Stimulated activated naive B cell treated with anti-CD40 and anti-IgM and Interleukin-4, amounts not matched to agents 10 μg/mL and 1 μg/mL and 100 μg/mL, for 72 hours (primary cell): Measurements from ENCODE around the gene PRR23C.
"Not testable (repeated sequence)": the region's sequence is repeated elsewhere in the genome, so short reads cannot be mapped to it uniquely, and the experiment has no call there.

Source experiments
- ATAC-seq, 2 donors: fragments of 150-1000 bp; cut with Tn5 transposase; replicated peaks; 2 replicates each; pipeline ENCODE4 v1.10.0; 2021; ENCODE audit warnings: moderate library complexity in 1 of 2
- DNase-seq: peaks from one replicate; pipeline ENCODE4 v3.0.0; 2021
- H3K27ac Mint-ChIP-seq: one replicate; pipeline ENCODE4 v1.8.0; 2022; ENCODE audit warnings: mild to moderate bottlenecking, mixed read lengths
- H3K27me3 Mint-ChIP-seq, 2 donors: one replicate each; pipeline ENCODE4 v1.8.0; 2022; ENCODE audit warnings: mixed read lengths in 2 of 2
- H3K36me3 Mint-ChIP-seq, 2 donors: one replicate each; pipeline ENCODE4 v1.8.0; 2022; ENCODE audit warnings: mixed read lengths in 2 of 2, mild to moderate bottlenecking in 1 of 2
- H3K4me1 Mint-ChIP-seq, 2 donors: one replicate each; pipeline ENCODE4 v1.8.0; 2022; ENCODE audit warnings: mixed read lengths in 2 of 2, mild to moderate bottlenecking in 1 of 2
- H3K4me3 Mint-ChIP-seq, 2 donors: one replicate each; pipeline ENCODE4 v1.8.0; 2022; ENCODE audit warnings: mild to moderate bottlenecking in 2 of 2, mixed read lengths in 2 of 2, moderate library complexity in 1 of 2
- H3K9me3 Mint-ChIP-seq, 2 donors: one replicate each; pipeline ENCODE4 v1.8.0; 2022; ENCODE audit warnings: mixed read lengths in 2 of 2, mild to moderate bottlenecking in 1 of 2

PRR23C gene

GRCh38 chr3:139044366-139045210, at the start of gene PRR23C:
Gene PRR23C (minus strand): TSS chr3:139044892. CDS start chr3:139044620, 272 bp downstream.
- Mint-ChIP-seq H3K27me3 (peaks cover 0 to 4% of the 10 kb centered on the region in 2 donors), H3K4me1 (no peaks in the 10 kb centered on the region), H3K4me3 (no peak within 1 kb of the TSS), H3K9me3 (peaks cover 0 to 11% of the 10 kb centered on the region in 2 donors), H3K36me3 (no peaks in the 10 kb centered on the region), H3K27ac (no peak within 1 kb of the TSS)
- DNase-seq: no peak
- no peak for ATAC-seq

- H3K27ac Mint-ChIP-seq: no peak overlapping the region
- H3K27me3 Mint-ChIP-seq: peaks cover 13 to 19% of the 10 kb centered on the region in 2 donors
- no peaks in the 10 kb centered on the region for H3K4me1 Mint-ChIP-seq
- H3K36me3 Mint-ChIP-seq: no peaks in the 10 kb centered on the region
- ATAC-seq (no peak), DNase-seq (no peak)
- peaks cover 9 to 14% of the 10 kb centered on the region in 2 donors for H3K9me3 Mint-ChIP-seq
- no peak overlapping the region for H3K4me3 Mint-ChIP-seq
These were observed 49.1 kb upstream of the PRR23C start for GRCh38 chr3:139093840-139094239.

DNA sequence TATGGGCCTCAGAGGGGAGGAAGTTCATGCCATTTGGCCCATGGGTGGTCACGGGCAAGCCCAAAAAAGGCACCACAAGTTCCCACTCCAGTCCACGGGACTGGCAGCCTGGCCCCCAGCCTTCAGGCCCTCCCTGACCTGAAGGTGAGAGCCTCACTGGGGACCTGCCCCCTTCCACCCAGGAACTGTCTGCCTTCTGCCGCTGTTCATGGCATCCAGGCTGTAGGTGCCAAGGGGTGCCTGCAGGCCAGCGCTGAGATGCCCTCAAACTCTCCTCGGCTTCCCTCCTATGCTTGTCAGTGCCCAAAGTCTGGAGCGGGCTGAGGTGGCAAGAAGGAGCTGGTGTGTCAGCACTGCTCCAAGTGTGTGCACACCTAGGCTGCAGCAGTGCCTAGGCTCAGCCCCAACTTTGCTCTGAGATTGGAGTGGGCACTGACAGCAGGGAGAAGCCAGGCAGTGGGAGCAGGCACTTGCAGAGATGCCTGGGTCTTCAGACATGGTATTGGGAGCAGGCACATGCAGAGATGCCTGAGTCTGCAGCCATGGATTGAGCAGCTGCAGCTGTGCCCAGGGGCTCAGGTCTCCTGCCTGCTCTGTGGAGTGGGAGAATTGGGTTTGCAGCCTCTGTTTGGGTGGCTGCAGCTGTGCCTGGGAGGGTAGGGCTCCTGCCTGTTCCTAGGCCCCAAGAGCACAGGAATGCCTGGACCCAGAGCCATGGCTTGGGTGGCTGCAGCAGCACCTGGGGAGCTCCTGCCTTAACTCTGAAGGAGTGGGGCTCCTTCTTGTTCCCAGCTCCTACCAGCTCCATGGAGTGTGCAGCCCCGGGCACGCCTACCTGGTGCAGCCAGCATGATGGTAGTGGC, 44.0 kb upstream of the PRR23C start:
- H3K27me3 Mint-ChIP-seq: peaks cover 5 to 8% of the 10 kb centered on the region in 2 donors
- H3K36me3 Mint-ChIP-seq: no peaks in the 10 kb centered on the region
- ATAC-seq (no peak), DNase-seq (no peak)
- H3K27ac Mint-ChIP-seq: no peak overlapping the region
- H3K4me1 Mint-ChIP-seq: no peaks in the 10 kb centered on the region
- H3K4me3 Mint-ChIP-seq: no peak overlapping the region
- H3K9me3 Mint-ChIP-seq: peaks cover 5 to 6% of the 10 kb centered on the region in 2 donors

GRCh38 chr3:139087621-139088020, 42.9 kb upstream of the PRR23C start:
- H3K4me3 Mint-ChIP-seq: no peak overlapping the region
- peaks cover 7% of the 10 kb centered on the region in 2 donors for H3K9me3 Mint-ChIP-seq
- no peaks in the 10 kb centered on the region for H3K36me3 Mint-ChIP-seq
- no peaks in the 10 kb centered on the region for H3K4me1 Mint-ChIP-seq
- ATAC-seq (no peak), DNase-seq (no peak)
- H3K27ac Mint-ChIP-seq: no peak overlapping the region
- H3K27me3 Mint-ChIP-seq: peaks cover 4 to 5% of the 10 kb centered on the region in 2 donors

DNA sequence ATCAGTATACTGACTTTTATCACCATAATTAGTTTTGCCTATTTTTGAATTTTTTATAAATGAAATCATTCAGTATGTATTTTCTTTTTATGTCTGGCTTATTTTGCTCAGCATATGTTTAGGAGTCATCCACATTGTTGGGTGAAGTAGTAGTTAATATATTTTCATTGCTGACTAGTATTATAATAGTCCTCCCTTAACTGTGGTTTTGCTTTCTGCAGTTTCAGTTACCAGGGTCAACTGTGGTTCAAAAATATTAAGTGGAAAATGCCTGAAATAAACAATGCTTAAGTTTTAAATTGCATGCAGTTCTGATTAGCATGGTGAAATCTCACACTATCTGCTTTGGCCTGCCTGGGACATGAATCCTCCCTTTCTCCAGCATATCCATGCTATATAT, 39.5 kb upstream of the PRR23C start:
- Mint-ChIP-seq H3K27ac (no peak overlapping the region), H3K4me1 (no peaks in the 10 kb centered on the region), H3K4me3 (no peak overlapping the region), H3K9me3 (peaks cover 4 to 6% of the 10 kb centered on the region in 2 donors), H3K36me3 (no peaks in the 10 kb centered on the region), H3K27me3 (no peaks in the 10 kb centered on the region)
- no peak for ATAC-seq
- DNase-seq: no peak

GRCh38 chr3:139074565-139075115, 29.9 kb upstream of the PRR23C start:
- H3K4me3 Mint-ChIP-seq: no peak overlapping the region
- no peaks in the 10 kb centered on the region for H3K4me1 Mint-ChIP-seq
- H3K27ac Mint-ChIP-seq: no peak overlapping the region
- H3K27me3 Mint-ChIP-seq: peaks cover 0 to 12% of the 10 kb centered on the region in 2 donors
- H3K9me3 Mint-ChIP-seq: peaks cover 12 to 17% of the 10 kb centered on the region in 2 donors
- H3K36me3 Mint-ChIP-seq: peaks cover 3 to 4% of the 10 kb centered on the region in 2 donors
- DNase-seq (no peak), ATAC-seq (peak; percentile 50 to 52)

GRCh38 chr3:139062918-139063317, 18.2 kb upstream of the PRR23C start:
- Mint-ChIP-seq H3K27ac (no peak overlapping the region), H3K4me1 (no peaks in the 10 kb centered on the region), H3K9me3 (peaks cover 0 to 3% of the 10 kb centered on the region in 2 donors), H3K4me3 (no peak overlapping the region), H3K27me3 (no peaks in the 10 kb centered on the region), H3K36me3 (no peaks in the 10 kb centered on the region)
- DNase-seq (no peak), ATAC-seq (no peak)

DNA sequence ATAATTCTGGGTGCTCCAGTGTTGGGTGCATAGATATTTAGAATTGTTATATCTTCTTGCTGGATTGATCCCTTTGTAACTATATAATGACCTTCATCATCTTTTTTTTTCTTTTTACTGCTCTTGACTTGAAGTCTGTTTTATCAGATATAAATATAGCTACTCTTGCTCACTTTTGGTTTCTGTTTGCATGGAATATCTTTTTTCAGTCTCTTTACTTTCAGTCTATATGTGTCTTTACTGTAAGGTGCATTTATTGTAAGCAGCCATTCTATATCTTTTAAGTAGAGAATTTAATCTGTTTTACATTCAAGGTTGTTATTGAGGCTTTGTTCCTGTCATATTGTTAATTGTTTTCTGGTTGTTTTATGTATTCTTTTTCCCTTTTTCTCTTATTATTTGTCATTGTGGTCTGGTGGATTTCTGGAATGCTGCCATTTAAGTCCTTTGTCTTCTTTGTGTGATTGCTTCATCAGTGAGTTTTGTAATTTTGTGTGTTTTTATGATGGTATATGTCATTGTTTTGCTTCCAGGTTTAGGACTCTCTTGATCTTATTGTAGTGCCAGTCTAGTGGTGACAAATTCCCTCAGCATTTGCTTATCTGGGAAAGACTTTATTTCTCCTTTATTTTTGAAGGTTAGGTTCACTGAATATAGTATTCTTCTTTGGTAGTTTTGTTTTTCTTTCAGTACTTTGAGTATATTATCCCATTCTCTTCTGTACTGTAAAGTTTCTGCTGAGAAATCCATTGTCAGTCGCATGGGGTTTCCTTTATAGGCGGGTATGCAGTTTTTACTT, 8.3 kb upstream of the PRR23C start:
- DNase-seq: no peak
- Mint-ChIP-seq H3K27ac (no peak overlapping the region), H3K9me3 (peaks cover 15 to 22% of the 10 kb centered on the region in 2 donors), H3K27me3 (no peaks in the 10 kb centered on the region), H3K36me3 (peaks cover 2 to 3% of the 10 kb centered on the region in 2 donors), H3K4me1 (no peaks in the 10 kb centered on the region), H3K4me3 (no peak overlapping the region)
- ATAC-seq: no peak

GRCh38 chr3:139043554-139044365, 932 bp downstream of the PRR23C start:
- ATAC-seq (no peak), DNase-seq (no peak)

GRCh38 chr3:139037478-139037877, 7.2 kb downstream of the PRR23C start:
- H3K4me3 Mint-ChIP-seq: no peak overlapping the region
- no peak overlapping the region for H3K27ac Mint-ChIP-seq
- peaks cover 3 to 10% of the 10 kb centered on the region in 2 donors for H3K27me3 Mint-ChIP-seq
- H3K36me3 Mint-ChIP-seq: no peaks in the 10 kb centered on the region
- DNase-seq (no peak), ATAC-seq (no peak)
- peaks cover 0 to 3% of the 10 kb centered on the region in 2 donors for H3K9me3 Mint-ChIP-seq
- H3K4me1 Mint-ChIP-seq: no peaks in the 10 kb centered on the region

More at GRCh38 chr3:139043554-139044365, 932 bp downstream of the PRR23C start:
- no peak overlapping the region for H3K4me3 Mint-ChIP-seq
- peaks cover 0 to 8% of the 10 kb centered on the region in 2 donors for H3K9me3 Mint-ChIP-seq
- H3K27ac Mint-ChIP-seq: no peak overlapping the region
- no peaks in the 10 kb centered on the region for H3K36me3 Mint-ChIP-seq
- H3K4me1 Mint-ChIP-seq: no peaks in the 10 kb centered on the region
- peaks cover 0 to 4% of the 10 kb centered on the region in 2 donors for H3K27me3 Mint-ChIP-seq

DNA sequence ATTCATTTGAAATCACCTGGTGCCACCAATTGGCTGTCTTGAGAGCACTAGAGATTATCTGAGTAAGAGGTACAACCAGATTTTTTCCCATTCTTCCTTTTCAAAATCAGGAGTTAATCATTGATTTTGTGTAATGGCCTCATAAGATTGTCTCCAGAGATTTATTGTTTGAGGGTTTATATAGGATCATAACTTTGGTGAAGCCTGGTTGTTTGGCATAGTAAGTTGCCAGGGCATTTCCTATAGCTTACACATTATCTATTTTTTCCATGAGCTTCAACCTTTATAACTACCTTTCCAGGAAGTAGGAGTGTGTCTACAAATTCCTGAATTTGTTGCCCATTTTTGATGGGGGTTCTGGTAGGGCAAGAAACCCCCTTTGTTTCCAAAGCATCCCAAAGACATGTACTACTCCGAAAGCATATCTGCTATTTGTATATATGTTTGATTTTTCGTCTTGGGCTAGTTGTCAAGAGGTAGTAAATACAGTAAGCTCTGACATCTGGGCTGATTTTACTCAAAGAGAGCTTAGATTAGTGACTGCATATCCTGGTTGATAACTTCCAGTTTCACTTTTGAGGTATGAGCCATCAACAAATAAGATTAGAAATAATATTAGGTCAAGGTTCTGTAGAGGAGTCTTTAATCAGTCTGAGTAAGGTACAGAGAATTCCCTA, 12.2 kb downstream of the PRR23C start:
- Mint-ChIP-seq H3K4me3 (no peak overlapping the region), H3K27me3 (peaks cover under 1 to 6% of the 10 kb centered on the region in 2 donors), H3K9me3 (peaks cover 12 to 18% of the 10 kb centered on the region in 2 donors), H3K36me3 (no peaks in the 10 kb centered on the region), H3K4me1 (no peaks in the 10 kb centered on the region), H3K27ac (no peak overlapping the region)
- no peak for ATAC-seq
- no peak for DNase-seq

GRCh38 chr3:139030576-139030975, 14.1 kb downstream of the PRR23C start:
- not testable (repeated sequence) for H3K4me3 Mint-ChIP-seq, DNase-seq, H3K27ac Mint-ChIP-seq, H3K4me1 Mint-ChIP-seq, H3K36me3 Mint-ChIP-seq, ATAC-seq, H3K27me3 Mint-ChIP-seq
- H3K9me3 Mint-ChIP-seq: peaks cover 12 to 18% of the 10 kb centered on the region in 2 donors

DNA sequence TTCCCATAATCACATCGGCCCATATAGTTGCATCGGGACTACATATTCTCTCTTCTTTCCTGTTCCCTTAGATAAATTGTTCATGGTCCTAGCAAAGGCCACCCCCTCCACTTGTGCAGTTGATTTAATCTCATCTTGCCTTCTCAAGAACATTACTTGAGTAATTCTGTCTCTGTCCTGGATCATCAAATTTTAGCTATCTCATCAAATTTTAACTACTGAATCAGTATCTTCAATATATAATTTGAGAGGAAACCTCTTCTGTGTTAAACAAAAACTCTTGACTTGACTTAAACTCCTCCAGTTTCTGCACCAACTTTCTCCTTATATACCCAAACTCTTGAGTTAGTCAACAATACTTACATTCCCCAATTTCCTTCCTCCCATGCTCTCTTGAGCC, 19.7 kb downstream of the PRR23C start:
- H3K27me3 Mint-ChIP-seq: no peaks in the 10 kb centered on the region
- no peak for DNase-seq
- ATAC-seq: no peak

More for the DNA sequence above, 19.7 kb downstream of the PRR23C start:
- Mint-ChIP-seq H3K9me3 (peaks cover 4 to 7% of the 10 kb centered on the region in 2 donors), H3K27ac (no peak overlapping the region), H3K4me3 (no peak overlapping the region), H3K4me1 (no peaks in the 10 kb centered on the region), H3K36me3 (no peaks in the 10 kb centered on the region)
